HG02678 (cell line): Measurements from ENCODE around the gene FTH1.
"Not testable (repeated sequence)": the region's sequence is repeated elsewhere in the genome, so short reads cannot be mapped to it uniquely, and the experiment has no call there.

Experiments used
- ATAC-seq: cut with Tn5 transposase; IDR thresholded peaks from one replicate; pipeline ENCODE4 v1.9.1; 2021; ENCODE audit warnings: mild to moderate bottlenecking, moderate library complexity; ENCODE audit not compliant: unreplicated experiment

The FTH1 gene

DNA sequence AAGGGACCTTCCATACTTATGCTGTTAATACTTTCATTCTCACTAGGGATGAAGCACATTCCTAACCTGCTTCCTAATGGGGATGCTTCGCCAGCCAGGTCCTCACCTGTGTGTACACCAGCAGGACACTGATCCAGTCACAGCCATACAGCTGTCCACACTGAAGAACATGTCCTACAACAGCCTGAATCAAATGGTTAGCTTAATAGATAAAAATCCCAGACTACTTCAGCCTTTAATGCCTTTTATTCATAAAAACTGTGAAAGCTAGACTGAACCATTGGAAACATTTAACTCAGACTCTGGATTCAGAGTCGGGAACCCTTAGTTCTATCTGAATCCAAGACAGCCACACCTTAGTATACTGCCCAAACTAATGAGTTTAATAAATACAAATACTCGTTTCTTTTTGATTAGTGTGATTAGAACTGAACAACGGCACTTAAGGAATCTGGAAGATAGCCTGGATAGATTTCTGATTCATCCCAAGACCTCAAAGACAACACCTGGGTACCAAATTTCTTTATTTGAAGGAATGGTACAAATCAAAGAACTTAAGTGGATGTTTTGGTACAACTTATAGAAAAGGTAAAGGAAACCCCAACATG, 3.3 kb downstream of the FTH1 start:
- no peak for ATAC-seq

DNA sequence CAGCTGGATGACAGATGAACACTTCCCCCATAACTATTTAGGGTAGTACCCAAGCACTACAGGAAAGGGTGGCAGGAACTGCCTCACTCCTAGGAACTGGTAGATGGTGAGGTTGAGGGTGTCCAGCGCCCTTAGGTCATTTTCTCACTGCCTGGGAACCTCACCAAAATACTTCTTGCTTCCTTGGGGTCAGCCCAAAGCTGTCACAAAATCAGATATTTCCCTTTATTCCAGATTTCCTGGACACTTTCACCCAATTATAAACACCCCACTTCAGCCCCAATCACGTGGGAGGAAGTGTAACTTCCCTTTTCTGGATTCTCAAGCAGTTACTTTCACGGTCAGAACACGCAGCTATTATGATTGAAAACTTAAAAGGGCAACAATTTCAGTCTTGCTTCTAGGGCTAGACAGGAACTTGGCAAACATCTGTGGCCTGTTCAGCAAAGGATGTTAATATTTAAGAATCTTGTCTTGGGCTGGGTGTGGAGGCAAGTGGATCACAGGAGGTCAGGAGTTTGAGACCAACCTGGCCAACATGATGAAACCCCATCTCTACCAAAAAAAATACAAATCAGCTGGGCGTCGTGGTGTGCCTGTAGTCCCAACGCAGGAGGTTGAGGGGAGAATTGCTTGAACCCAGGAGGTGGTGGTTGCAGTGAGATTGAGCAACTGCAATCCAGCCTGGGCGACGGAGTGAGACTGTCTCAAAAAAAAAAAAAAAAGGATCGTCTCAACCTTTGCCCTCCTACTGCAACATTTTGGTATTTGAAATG, 4.0 kb downstream of the FTH1 start:
- no peak for ATAC-seq

DNA sequence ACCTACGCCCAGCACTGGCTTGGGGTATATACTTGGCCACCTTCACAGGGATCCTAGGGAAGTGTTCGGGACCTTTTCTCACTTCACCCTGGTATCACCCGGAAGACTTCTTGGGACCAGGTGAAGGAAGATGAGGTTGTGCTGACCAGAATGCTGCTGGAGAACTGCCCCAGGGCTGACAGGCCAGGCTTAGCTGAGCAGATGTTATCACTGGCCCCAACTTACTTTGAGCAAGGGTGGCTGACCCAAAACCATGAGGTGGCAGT, 4.5 kb downstream of the FTH1 start:
- no peak for ATAC-seq

DNA sequence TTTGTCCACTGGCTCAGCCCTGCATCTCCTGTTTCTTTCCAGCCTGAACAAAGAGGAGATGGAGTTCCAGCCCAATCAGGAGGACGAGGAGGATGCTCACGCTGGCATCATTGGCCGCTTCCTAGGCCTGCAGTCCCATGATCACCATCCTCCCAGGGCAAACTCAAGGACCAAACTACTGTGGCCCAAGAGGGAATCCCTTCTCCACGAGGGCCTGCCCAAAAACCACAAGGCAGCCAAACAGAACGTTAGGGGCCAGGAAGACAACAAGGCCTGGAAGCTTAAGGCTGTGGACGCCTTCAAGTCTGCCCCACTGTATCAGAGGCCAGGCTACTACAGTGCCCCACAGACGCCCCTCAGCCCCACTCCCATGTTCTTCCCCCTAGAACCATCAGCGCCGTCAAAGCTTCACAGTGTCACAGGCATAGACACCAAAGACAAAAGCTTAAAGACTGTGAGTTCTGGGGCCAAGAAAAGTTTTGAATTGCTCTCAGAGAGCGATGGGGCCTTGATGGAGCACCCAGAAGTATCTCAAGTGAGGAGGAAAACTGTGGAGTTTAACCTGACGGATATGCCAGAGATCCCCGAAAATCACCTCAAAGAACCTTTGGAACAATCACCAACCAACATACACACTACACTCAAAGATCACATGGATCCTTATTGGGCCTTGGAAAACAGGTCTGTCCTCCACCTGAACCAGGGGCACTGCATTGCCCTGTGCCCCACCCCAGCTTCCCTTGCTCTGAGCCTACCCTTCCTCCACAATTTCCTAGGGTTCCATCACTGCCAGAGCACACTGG, 5.0 kb downstream of the FTH1 start:
- no peak for ATAC-seq

DNA sequence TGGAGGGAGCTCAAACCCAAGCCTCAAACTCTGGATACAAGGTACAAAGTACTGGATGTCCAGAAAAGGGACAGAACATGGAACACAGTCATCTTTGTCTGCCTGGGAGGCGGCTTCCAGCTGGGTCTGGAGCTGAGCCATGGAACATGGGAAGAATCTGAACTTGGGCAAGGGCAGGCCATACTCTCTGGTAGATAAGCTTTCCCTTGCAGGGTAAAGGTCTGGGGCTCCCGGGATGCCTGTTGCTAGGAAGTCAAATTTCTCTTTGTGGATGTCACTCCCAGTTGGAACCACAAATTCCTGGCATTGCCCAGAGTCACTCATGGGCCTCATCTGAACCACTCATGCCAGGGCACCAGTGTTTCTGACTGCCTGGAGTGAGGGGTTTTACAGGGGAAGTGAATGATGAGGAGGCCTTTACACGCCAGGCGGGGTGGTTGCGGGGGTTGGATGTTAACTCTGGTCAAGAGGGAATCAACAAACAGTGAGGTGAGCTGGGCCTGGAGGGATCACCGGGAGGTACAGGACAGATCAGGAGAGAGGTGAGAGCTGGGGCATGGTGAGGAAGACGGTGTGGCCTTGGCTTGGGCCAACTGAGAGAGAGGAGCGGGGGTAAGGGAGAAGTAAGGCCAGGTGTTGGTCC, 5.7 kb downstream of the FTH1 start:
- ATAC-seq, result no peak

DNA sequence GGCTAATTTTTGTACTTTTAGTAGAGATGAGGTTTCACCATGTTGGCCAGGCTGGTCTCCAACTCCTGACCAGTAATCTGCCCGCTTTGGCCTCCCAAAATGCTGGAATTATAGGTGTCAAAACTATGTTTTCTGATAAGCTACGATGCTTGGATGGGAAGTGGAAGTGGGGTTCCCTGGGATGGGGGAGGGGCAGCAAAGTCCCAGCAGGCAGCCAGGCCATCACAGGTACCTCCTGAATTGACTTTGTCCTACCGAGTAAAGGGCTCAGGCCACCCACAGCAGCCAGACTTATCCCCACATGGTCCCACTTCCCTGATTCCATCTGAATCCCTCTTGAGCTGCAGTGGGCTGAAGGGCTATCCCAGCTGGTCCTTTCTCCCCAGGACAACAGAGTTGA, 6.9 kb downstream of the FTH1 start:
- ATAC-seq, result no peak

DNA sequence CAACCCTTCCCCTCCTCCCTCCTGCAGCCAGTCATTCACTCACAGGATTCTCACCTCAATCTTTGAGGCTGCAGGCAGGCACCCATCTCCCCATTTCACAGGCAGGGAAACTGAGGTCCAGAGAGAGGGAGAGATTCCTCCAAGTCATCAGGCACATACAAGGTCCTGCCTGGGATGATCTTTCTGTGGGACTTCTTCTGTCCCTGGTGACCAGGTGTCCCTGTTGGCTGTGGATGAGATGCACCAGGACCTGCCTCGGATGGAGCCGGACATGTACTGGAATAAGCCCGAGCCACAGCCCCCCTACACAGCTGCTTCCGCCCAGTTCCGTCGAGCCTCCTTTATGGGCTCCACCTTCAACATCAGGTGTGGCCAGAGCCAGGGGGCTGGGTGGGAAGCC, 7.8 kb downstream of the FTH1 start:
- ATAC-seq, result no peak

DNA sequence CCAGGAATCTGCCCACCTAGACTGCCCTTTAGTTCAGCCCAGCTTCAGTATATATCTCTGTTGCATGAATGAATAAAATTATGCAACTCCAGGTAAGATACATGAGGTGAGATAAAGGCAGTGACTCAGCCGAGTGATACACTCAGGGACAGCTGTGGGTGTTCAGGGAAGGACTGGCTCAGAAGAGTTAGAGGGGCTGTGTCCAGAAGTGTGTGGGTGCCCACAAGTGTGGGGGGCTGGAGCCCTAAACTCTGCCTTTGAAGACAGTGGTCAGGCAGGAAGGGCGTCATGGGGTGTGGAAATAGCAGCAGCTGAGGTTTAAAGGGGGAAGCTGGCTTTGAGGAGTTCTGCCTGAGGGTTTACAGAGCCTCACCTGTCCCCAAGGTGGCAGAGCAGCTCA, 8.3 kb downstream of the FTH1 start:
- ATAC-seq, result no peak

DNA sequence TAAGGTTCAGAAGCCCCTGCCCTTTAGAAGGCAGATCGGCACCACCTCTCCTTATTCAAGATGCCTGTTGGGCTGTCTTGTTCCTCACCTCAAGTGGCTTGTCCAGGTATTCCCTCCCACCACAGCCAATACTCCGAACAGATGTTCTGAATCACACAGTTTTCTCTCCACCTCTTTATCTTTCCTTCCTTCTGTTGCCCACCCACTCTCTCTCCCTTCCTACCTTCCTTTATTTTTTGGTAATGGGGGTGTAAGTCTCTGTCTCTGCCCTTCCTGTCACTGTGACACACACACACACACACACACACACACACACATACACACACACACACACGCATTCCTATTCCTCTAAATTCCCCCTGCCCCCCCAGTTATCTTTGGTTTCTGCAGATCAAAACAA, 8.8 kb downstream of the FTH1 start:
- ATAC-seq, result no peak

DNA sequence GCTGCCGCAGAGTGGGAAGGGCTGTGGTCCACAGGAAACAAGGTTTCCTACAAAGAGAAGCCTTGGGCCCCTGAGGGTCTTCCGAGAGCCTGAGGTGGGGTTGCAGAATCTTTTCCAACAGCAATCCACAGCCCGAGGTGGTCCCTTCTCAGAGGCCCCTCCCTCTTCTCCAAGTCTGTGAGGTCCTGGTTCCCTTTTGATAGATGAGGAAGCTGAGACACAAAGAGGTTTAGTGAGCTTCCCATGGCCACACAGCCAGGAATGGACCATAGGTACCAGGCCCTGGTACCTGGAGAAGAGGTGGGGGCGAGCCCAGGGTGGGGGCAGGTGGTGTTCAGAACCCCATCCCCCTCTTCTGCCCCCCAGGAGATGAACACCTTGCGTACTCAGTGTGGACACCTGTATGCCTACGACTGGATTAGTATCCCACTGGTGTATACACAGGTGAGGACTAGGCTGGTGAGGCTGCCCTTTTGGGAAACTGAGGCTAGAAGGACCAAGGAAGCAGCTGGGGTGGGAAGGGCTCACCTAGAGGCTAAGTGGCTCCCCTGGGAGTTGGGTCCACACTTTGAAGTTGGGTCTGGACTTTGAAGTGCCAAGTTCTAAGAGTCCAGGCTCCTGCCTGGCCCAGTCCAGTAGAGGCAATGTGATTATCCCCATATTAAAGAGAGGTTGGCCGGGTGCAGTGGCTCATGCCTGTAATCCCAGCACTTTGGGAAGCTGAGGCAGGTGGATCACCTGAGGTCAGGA, 10.2 kb downstream of the FTH1 start:
- ATAC-seq, result no peak

DNA sequence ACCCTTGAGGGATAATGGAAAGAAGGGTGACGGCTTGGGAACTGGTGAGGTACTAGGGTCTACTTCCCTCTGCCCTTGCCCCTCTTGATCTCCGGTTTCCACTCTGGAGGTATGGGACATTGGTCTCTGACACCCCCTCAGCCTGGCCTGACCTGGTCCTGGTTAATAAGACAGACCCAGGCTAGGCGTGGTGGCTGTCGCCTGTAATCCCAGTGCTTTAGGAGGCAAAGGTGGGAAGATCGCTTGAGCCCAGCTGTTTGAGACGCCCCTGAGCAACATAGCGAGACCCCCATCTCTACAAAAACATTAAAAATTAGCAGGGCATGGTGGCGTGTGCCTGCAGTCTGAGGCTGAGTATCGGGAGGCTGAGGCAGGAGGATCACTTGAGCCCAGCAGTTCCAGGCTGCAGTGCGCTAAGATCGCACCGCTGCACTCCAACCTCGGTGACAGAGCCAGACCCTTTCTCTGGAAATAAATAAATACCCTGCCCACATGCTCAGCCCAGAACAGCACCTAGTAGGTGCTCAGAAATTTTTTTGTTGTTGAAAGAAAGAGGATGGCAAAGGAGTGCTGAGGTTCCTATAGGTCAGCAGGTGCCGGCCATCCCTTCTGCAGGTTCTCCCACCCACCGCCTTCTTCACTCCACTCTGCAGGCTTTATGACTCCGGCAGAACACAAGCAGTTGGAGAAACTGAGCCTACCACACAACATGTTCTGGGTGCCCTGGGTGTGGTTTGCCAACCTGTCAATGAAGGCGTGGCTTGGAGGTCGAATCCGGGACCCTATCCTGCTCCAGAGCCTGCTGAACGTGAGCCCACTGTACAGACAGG, 11.0 kb downstream of the FTH1 start:
- ATAC-seq, result no peak

DNA sequence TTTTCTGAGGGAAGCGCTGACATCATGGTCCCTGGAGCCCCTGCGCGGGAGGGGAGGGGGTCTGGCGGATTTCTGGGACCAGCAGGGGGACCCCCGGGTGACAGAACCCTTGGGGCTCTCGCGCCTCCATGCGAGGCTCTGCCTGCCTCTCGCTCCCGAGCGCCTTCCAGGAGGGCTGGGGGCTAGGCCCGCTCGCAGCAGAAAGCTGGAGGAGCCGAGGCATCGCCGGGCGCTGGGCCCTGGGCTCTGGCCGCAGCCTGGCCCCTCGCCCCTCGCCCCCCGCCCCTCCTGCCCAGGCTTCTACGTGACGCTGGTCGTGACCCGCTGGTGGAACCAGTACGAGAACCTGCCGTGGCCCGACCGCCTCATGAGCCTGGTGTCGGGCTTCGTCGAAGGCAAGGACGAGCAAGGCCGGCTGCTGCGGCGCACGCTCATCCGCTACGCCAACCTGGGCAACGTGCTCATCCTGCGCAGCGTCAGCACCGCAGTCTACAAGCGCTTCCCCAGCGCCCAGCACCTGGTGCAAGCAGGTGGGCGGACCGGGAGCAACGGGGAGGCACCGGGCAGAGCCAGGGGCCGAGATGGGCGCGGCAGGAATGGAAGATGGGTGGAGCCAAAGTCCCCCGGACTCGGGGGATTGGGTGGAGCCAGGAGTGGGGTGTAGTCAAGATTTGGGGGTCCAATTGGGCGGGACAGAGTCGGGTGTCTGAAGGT, 11.9 kb downstream of the FTH1 start:
- ATAC-seq, result no peak

DNA sequence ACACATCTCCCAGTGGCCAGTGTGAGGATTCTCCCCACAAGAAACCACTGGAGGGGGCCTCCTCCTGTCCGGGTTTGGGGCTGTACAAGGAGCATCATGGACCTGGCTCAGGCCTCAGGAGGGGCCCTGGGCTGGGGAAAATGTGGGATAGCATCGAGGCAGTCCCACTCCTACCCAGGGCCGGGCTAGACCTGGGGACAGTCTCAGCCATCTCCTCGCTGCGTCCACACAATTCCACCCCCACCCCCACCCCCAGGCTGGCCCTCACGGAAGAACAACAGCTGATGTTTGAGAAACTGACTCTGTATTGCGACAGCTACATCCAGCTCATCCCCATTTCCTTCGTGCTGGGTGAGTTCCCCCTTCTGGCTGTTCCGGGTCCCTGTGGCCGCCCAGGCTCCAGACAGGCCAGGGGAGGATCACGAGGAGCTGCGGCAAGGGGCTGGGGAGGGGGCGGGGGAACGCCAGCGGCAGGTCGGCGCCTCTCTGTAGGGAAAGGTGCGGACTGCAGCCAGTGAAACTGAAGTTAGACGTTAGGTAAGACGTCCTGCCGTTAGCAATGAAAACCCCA, 12.5 kb downstream of the FTH1 start:
- no peak for ATAC-seq

DNA sequence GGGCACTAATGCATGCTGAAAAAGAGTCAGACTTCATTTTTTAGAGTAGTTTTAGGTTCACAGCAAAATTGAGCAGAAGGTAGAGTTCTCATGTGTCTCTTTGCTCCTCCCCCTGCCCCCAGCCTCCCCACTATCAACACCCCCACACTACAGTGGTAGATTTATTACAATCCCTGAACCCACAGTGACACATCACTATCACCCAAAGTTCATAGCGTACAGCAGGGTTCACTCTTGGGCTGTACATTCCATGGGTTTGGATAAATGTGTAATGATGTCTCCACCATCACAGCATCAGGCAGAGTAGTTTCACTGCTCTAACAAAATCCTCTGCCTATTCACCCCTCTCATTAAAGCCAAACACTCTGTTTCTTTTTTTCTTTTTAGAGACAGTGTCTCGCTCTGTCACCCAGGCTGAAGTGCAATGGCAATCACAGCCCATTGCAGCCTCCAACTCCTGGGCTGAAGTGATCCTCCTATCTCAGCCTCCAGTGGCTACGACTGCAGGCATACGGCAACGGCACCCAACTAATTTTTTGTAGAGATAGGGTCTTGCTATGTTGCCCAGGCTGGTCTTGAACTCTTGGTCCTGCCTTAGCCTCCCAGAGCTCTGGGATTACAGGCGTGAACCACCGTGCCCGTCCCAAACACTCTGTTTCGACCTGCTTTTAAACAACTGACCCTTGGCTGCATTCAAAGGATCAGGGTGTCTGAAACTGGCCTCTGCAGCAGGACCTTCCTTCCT, 13.2 kb downstream of the FTH1 start:
- no peak for ATAC-seq

DNA sequence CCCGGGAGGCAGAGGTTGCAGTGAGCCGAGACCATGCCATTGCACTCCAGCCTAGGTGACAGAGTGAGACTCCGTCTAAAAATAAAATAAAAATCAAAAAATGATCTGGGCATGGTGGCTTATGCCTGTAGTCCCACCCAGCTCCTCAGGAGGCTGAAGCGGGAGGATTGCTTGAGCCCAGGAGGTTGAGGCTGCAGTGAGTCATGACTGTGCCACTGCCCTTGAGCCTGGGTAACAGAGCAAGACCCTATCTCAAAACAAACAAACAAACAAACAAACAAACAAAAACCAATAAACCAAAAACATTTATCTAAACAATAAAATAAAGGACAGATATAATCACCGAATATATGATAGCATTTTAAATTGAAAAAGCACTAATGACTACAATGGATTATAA, 13.8 kb downstream of the FTH1 start:
- ATAC-seq, result not testable (repeated sequence)

DNA sequence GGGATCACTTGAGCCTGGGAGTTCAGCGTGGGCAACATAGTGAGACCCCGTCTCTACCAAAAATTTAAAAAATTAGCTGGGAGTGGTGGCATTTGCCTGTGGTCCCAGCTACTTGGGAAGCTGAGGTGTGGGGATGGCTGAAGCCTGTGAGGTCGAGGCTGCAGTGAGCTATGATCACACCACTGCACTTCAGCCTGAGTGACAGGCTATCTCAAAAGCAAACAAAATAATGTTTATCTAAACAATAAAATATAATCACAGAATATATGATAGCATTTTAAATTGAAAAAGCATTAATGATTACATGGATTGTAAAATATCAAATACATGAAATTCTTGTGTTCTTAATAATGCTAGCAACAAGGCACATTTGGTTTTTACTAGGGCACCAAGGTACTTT, 14.6 kb downstream of the FTH1 start:
- no peak for ATAC-seq

DNA sequence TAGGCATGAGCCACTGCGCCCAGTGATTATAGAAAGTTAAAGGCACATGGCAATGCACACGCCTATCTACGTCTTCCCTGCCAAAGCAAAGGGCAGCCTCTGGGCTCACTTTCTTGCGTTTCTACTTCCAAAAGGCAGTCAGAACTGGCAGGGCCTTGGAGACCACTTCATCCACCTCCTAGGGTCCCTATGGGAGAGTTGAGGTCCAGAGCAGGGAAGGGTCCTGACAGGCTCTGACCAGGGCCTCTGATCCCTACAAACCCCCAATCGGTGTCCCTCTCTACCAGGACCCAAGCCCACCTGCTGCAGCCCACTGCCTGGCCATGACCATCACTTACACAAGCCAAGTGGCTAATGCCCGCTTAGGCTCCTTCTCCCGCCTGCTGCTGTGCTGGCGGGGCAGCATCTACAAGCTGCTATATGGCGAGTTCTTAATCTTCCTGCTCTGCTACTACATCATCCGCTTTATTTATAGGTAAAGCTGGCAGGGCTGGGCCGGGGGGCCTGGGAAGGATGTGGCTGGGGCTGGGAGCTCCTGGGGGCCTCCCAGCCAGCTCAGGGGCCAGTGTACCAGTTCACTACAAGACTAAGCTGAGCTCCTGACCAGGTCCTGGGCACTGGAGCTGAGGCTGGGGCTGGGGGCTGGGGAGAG, 15.8 kb downstream of the FTH1 start:
- no peak for ATAC-seq

DNA sequence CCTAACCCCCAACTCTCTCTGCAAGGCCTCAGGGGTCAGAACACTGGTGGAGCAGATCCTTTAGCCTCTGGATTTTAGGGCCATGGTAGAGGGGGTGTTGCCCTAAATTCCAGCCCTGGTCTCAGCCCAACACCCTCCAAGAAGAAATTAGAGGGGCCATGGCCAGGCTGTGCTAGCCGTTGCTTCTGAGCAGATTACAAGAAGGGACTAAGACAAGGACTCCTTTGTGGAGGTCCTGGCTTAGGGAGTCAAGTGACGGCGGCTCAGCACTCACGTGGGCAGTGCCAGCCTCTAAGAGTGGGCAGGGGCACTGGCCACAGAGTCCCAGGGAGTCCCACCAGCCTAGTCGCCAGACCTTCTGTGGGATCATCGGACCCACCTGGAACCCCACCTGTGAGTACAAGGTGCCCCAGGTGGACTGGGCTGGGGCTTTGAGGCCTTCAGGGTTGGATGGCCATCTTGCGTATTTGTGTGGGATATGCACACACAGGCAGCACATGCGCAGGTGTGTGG, 17.3 kb downstream of the FTH1 start, which contains the start of gene BEST1:
BEST1 (plus strand) TSS at position 317 of the 513 bp plus-strand sequence. CDS start 1,456 bp downstream, outside the sequence.
- ATAC-seq, result no peak
